HEK293 (cell line): Measurements from ENCODE around the gene MRPS6.

Source experiments
- CTCF ChIA-PET: fragments of 350-600 bp; formaldehyde crosslinking; extraction: SDS; loops from one replicate; lab custom pipeline; 2021; ENCODE audit warnings: antibody characterized with exemption; lab: Yijun Ruan, JAX
- POLR2A ChIA-PET: fragments of 300-600 bp; formaldehyde crosslinking; extraction: SDS; loops from one replicate; lab custom pipeline; 2020; ENCODE audit warnings: antibody characterized with exemption, inconsistent platforms; lab: Yijun Ruan, JAX
- H3K27ac ChIP-seq: fragments of 200-500 bp; sonication (Bioruptor generic); 2 replicates; pipeline ENCODE4 v1.5.1; 2014; ENCODE audit warnings: low read depth, low read length, control low read depth, inconsistent platforms; ENCODE audit errors: extremely low read depth
- H3K36me3 ChIP-seq, 2 experiments: fragments of 200-500 bp in 1 of 2; sonication (Bioruptor generic) in 1 of 2; 1 replicate in 1 of 2; 2 replicates in 1 of 2; pipeline ENCODE4 v1.5.1; 2014 to 2017; ENCODE audit warnings: inconsistent platforms in 2 of 2, low read length in 2 of 2; ENCODE audit not compliant: control insufficient read depth in 2 of 2, insufficient read depth in 1 of 2
- H3K4me1 ChIP-seq: fragments of 200-500 bp; sonication (Bioruptor generic); 2 replicates; pipeline ENCODE4 v1.5.1; 2014; ENCODE audit warnings: mild to moderate bottlenecking, low read length, inconsistent platforms; ENCODE audit not compliant: control insufficient read depth, insufficient read depth
- H3K4me3 ChIP-seq: 2 replicates; pipeline ENCODE4 v1.5.1; 2011; ENCODE audit warnings: low read depth, mild to moderate bottlenecking, control low read depth, low read length, moderate library complexity
- H3K9me3 ChIP-seq: fragments of 200-500 bp; sonication (Bioruptor generic); 2 replicates; pipeline ENCODE4 v1.5.1; 2014; ENCODE audit warnings: low read depth, low read length, inconsistent platforms; ENCODE audit not compliant: control insufficient read depth, insufficient read depth
- GLIS1 ChIP-seq: fragments of 450-650 bp; formaldehyde crosslinking; IDR thresholded peaks from 2 replicates; pipeline ENCODE4 v1.5.1; 2016; ENCODE audit warnings: missing biosample characterization, missing genetic modification characterization
- IKZF3 ChIP-seq: fragments of 450-650 bp; IDR thresholded peaks from 2 replicates; pipeline ENCODE4 v1.5.0; 2018; ENCODE audit warnings: missing biosample characterization, mild to moderate bottlenecking, missing genetic modification characterization, moderate library complexity
- KLF1 ChIP-seq: fragments of 450-650 bp; formaldehyde crosslinking; IDR thresholded peaks from 2 replicates; pipeline ENCODE4 v1.5.1; 2016; ENCODE audit warnings: missing biosample characterization, missing genetic modification characterization
- MEIS1 ChIP-seq: sonication (generic); formaldehyde crosslinking; IDR thresholded peaks from 2 replicates; pipeline ENCODE4 v1.8.1; 2022; ENCODE audit warnings: missing genetic modification reagents, mild to moderate bottlenecking, borderline replicate concordance
- MZF1 ChIP-seq: fragments of 450-650 bp; formaldehyde crosslinking; IDR thresholded peaks from 2 replicates; pipeline ENCODE4 v1.5.1; 2017; ENCODE audit warnings: missing biosample characterization, missing genetic modification characterization, borderline replicate concordance
- ZBTB21 ChIP-seq: fragments of 450-650 bp; formaldehyde crosslinking; IDR thresholded peaks from 2 replicates; pipeline ENCODE4 v1.5.1; 2017; ENCODE audit warnings: missing biosample characterization, missing genetic modification characterization
- ZFP41 ChIP-seq: fragments of 450-650 bp; formaldehyde crosslinking; IDR thresholded peaks from 2 replicates; pipeline ENCODE4 v1.5.1; 2016; ENCODE audit warnings: missing biosample characterization, missing genetic modification characterization, borderline replicate concordance
- ZNF133 ChIP-seq: fragments of 450-650 bp; formaldehyde crosslinking; IDR thresholded peaks from 2 replicates; pipeline ENCODE4 v1.5.1; 2016; ENCODE audit warnings: missing biosample characterization, missing genetic modification characterization
- ZNF184 ChIP-seq: fragments of 450-650 bp; IDR thresholded peaks from 2 replicates; pipeline ENCODE4 v1.5.1; 2018; ENCODE audit warnings: missing biosample characterization, mild to moderate bottlenecking, missing genetic modification characterization
- ZNF211 ChIP-seq: fragments of 450-650 bp; formaldehyde crosslinking; IDR thresholded peaks from 2 replicates; pipeline ENCODE4 v1.5.1; 2016; ENCODE audit warnings: low read depth, missing biosample characterization, missing genetic modification characterization
- ZNF221 ChIP-seq: fragments of 450-650 bp; formaldehyde crosslinking; IDR thresholded peaks from 2 replicates; pipeline ENCODE4 v1.5.1; 2017; ENCODE audit warnings: missing biosample characterization, missing genetic modification characterization, borderline replicate concordance
- ZNF248 ChIP-seq: fragments of 450-650 bp; formaldehyde crosslinking; IDR thresholded peaks from 2 replicates; pipeline ENCODE4 v1.5.1; 2017; ENCODE audit warnings: missing biosample characterization, missing genetic modification characterization
- ZNF274 ChIP-seq, 2 experiments: fragments of 200-500 bp in 1 of 2; fragments of 450-650 bp in 1 of 2; sonication (Bioruptor generic) in 1 of 2; formaldehyde crosslinking in 1 of 2; IDR thresholded peaks; 2 replicates each; pipeline versions ENCODE4 v1.5.1 to v1.6.1; 2014 to 2016; ENCODE audit warnings: borderline replicate concordance in 1 of 2, inconsistent platforms in 1 of 2, low read length in 1 of 2, missing biosample characterization in 1 of 2, missing genetic modification characterization in 1 of 2
- ZNF335 ChIP-seq: fragments of 450-650 bp; formaldehyde crosslinking; conservative IDR thresholded peaks from 2 replicates; pipeline ENCODE4 v1.5.1; 2016; ENCODE audit warnings: missing biosample characterization, missing genetic modification characterization
- ZNF473 ChIP-seq: fragments of 450-650 bp; formaldehyde crosslinking; IDR thresholded peaks from 2 replicates; pipeline ENCODE4 v1.5.1; 2017; ENCODE audit warnings: missing biosample characterization, missing genetic modification characterization
- ZNF555 ChIP-seq: fragments of 450-650 bp; formaldehyde crosslinking; conservative IDR thresholded peaks from 2 replicates; pipeline ENCODE4 v1.5.1; 2017; ENCODE audit warnings: missing biosample characterization, mild to moderate bottlenecking, missing genetic modification characterization, inconsistent platforms
- ZNF792 ChIP-seq: fragments of 450-650 bp; formaldehyde crosslinking; IDR thresholded peaks from 2 replicates; pipeline ENCODE4 v1.5.1; 2016; ENCODE audit warnings: missing biosample characterization, missing genetic modification characterization
- ZNF843 ChIP-seq: fragments of 450-650 bp; formaldehyde crosslinking; IDR thresholded peaks from 2 replicates; pipeline ENCODE4 v1.5.1; 2016; ENCODE audit warnings: missing biosample characterization, missing genetic modification characterization
- ZXDB ChIP-seq: fragments of 450-650 bp; formaldehyde crosslinking; IDR thresholded peaks from 2 replicates; pipeline ENCODE4 v1.5.1; 2016; ENCODE audit warnings: missing biosample characterization, missing genetic modification characterization
- TF ChIP-seq, protein P1 (sequence below): fragments of 450-650 bp; formaldehyde crosslinking; IDR thresholded peaks from 2 replicates; pipeline ENCODE4 v1.5.1; 2017; ENCODE audit warnings: missing biosample characterization, missing genetic modification characterization
- TF ChIP-seq, protein P2 (sequence below): fragments of 450-650 bp; formaldehyde crosslinking; IDR thresholded peaks from 2 replicates; pipeline ENCODE4 v1.5.1; 2016; ENCODE audit warnings: missing biosample characterization, missing genetic modification characterization
- TF ChIP-seq, protein P3 (sequence below): fragments of 450-650 bp; formaldehyde crosslinking; IDR thresholded peaks from 2 replicates; pipeline ENCODE4 v1.5.1; 2016; ENCODE audit warnings: missing biosample characterization, missing genetic modification characterization
- TF ChIP-seq, protein P4 (sequence below): fragments of 450-650 bp; IDR thresholded peaks from 2 replicates; pipeline ENCODE4 v1.5.1; 2018; ENCODE audit warnings: missing biosample characterization, mild to moderate bottlenecking, missing genetic modification characterization

Gene MRPS6

DNA sequence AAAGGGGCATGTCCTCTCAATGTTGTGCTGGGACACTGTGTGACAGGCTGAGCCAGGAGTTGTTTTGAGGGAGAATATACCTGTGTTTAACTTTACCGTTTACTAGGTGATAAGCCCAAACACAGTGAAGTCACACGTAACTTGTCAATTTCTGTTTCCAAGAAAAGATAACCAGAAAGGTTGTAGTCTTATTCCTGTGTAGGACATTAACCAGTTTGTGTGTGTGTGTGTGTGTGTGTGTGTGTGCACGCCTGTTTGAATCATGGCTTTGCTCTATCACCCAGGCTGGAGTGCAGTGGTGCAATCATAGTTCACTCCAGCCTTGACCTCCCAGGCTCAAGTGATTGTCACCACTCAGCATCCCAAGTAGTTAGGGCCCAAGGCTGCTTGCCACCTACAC, 83.6 kb downstream of the MRPS6 start:
- H3K4me3 ChIP-seq: no peak overlapping the region
- POLR2A ChIA-PET: no interaction called here
- CTCF ChIA-PET: interaction anchor here (0.6 kb wide), 1 partner anchor 64 kb away, joined by 5 read pairs; no protein-coding TSS in a partner anchor
- H3K4me1 ChIP-seq: no peaks in the 10 kb centered on the region
- no peak for TF ChIP-seq ZNF221
- no peak for TF ChIP-seq ZNF211 (tag by site-specific recombination)
- TF ChIP-seq ZNF133: no peak
- no peak for TF ChIP-seq MZF1 (tag by site-specific recombination)
- no peak for TF ChIP-seq ZNF843 (tag by site-specific recombination)
- TF ChIP-seq ZNF792 (tag by site-specific recombination): no peak
- TF ChIP-seq ZNF184: no peak
- TF ChIP-seq, protein P1, sequence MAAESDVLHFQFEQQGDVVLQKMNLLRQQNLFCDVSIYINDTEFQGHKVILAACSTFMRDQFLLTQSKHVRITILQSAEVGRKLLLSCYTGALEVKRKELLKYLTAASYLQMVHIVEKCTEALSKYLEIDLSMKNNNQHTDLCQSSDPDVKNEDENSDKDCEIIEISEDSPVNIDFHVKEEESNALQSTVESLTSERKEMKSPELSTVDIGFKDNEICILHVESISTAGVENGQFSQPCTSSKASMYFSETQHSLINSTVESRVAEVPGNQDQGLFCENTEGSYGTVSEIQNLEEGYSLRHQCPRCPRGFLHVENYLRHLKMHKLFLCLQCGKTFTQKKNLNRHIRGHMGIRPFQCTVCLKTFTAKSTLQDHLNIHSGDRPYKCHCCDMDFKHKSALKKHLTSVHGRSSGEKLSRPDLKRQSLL: no peak
- TF ChIP-seq, protein P2, sequence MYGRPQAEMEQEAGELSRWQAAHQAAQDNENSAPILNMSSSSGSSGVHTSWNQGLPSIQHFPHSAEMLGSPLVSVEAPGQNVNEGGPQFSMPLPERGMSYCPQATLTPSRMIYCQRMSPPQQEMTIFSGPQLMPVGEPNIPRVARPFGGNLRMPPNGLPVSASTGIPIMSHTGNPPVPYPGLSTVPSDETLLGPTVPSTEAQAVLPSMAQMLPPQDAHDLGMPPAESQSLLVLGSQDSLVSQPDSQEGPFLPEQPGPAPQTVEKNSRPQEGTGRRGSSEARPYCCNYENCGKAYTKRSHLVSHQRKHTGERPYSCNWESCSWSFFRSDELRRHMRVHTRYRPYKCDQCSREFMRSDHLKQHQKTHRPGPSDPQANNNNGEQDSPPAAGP: no peak
- no peak for TF ChIP-seq ZNF274 (IDR thresholded peaks at IDR 0.05; ENCODE audit: low read length)
- TF ChIP-seq ZNF274 (tag by site-specific recombination; IDR thresholded peaks at IDR 0.05; ENCODE audit: borderline replicate concordance): no peak
- no peaks in the 10 kb centered on the region for H3K9me3 ChIP-seq
- no peak overlapping the region for H3K27ac ChIP-seq
- H3K36me3 ChIP-seq: no peaks in the 10 kb centered on the region

DNA sequence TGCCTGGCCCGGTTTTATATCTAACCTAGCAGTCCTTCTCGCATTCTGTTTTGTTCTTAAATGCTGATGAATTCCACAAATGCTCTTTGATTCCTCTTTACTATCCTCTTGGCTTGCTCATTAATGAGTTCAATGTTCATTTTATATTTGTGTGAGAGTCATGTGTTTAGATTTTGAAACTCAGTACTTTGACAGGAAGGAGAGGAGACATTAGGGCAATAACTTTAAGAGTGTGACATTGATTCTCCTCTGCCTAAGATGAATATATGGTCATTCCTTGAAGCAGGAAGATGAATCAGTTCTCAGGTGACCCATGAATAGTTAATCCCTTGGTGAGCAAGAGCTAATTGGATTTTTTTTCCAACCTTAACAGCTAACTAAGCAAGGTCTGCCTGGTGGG, 84.1 kb downstream of the MRPS6 start:
- H3K4me1 ChIP-seq: no peaks in the 10 kb centered on the region
- H3K36me3 ChIP-seq: no peaks in the 10 kb centered on the region
- CTCF ChIA-PET: no interaction called here
- no peaks in the 10 kb centered on the region for H3K9me3 ChIP-seq
- POLR2A ChIA-PET: no interaction called here
- no peak for TF ChIP-seq MEIS1 (CRISPR knock-in tag)
- TF ChIP-seq, protein P3, sequence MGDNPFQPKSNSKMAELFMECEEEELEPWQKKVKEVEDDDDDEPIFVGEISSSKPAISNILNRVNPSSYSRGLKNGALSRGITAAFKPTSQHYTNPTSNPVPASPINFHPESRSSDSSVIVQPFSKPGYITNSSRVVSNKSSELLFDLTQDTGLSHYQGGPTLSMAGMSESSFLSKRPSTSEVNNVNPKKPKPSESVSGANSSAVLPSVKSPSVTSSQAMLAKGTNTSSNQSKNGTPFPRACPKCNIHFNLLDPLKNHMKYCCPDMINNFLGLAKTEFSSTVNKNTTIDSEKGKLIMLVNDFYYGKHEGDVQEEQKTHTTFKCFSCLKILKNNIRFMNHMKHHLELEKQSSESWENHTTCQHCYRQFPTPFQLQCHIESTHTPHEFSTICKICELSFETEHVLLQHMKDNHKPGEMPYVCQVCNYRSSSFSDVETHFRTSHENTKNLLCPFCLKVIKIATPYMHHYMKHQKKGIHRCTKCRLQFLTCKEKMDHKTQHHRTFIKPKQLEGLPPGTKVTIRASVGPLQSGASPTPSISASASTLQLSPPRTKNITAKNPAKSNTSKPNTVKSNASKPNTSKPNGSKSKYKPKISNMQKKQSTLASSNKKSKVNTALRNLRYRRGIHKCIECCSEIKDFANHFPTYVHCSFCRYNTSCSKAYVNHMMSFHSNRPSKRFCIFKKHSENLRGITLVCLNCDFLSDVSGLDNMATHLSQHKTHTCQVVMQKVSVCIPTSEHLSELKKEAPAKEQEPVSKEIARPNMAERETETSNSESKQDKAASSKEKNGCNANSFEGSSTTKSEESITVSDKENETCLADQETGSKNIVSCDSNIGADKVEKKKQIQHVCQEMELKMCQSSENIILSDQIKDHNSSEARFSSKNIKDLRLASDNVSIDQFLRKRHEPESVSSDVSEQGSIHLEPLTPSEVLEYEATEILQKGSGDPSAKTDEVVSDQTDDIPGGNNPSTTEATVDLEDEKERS (tag by site-specific recombination): no peak
- no peak for TF ChIP-seq ZNF248
- no peak overlapping the region for H3K4me3 ChIP-seq
- H3K27ac ChIP-seq: no peak overlapping the region

DNA sequence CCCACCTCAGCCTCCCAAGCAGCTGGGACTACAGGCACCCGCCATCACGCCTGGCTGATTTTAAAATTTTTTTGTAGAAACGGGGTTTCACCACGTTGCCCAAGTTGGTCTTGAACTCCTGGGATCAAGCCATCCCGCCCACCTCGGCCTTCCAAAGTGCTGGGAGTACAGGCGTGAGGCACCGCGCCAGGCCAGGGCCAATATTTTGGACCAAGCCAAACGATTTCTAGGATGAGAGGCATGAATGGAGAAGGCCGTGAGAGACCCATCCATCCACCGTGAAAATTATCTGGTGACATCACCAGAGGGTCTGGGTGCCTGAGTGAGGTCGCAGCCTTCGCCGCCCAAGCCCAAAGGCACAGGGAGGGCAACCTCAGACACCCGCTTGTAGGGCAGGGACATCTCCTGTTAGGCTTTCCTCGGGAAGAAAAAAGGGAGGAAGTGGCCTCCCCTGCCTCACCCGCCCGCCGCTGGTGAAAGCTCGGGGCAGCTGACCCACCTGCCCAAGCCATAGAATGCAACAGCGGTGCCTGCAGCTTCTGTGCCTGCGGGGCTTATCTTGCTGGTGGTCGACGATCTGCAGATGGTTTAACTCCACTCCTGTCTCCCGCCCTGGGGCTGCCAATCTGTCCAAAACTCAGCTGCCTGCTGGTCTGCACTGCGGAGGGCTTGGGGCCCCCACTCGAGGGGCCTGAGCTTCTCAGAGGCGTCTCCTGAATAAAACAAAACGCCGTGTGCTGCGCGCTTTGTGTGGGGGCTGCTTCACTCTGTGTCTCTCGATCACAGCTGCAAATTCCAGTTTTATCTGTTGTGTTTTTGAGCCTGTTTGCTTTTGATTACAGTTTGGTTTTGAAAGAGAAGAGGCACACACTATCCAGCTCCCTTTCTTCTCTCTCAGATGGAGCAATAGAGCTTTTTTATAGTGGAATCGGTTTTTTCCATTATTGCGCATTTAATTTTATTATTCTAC, 85.8 kb downstream of the MRPS6 start:
- Histone ChIP-seq H3K27ac (no peak overlapping the region), H3K36me3 (no peaks in the 10 kb centered on the region), H3K4me1 (no peaks in the 10 kb centered on the region), H3K4me3 (no peak overlapping the region), H3K9me3 (no peaks in the 10 kb centered on the region)
- CTCF ChIA-PET: no interaction called here
- POLR2A ChIA-PET: interaction anchor here (0.7 kb wide), 1 partner anchor 38 kb away, joined by 4 read pairs; no protein-coding TSS in a partner anchor
- TF ChIP-seq IKZF3 (tag by site-specific recombination) (no peak), KLF1 (tag by site-specific recombination) (no peak), GLIS1 (no peak), ZBTB21 (tag by site-specific recombination) (no peak), ZNF335 (tag by site-specific recombination) (no peak), ZNF473 (tag by site-specific recombination) (no peak), ZNF555 (tag by site-specific recombination) (no peak), ZFP41 (no peak), ZXDB (tag by site-specific recombination) (no peak)
- TF ChIP-seq, protein P4, sequence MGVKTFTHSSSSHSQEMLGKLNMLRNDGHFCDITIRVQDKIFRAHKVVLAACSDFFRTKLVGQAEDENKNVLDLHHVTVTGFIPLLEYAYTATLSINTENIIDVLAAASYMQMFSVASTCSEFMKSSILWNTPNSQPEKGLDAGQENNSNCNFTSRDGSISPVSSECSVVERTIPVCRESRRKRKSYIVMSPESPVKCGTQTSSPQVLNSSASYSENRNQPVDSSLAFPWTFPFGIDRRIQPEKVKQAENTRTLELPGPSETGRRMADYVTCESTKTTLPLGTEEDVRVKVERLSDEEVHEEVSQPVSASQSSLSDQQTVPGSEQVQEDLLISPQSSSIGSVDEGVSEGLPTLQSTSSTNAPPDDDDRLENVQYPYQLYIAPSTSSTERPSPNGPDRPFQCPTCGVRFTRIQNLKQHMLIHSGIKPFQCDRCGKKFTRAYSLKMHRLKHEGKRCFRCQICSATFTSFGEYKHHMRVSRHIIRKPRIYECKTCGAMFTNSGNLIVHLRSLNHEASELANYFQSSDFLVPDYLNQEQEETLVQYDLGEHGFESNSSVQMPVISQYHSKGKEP (tag by site-specific recombination): no peak
